CD4-positive, alpha-beta T cell treated with Interferon gamma for 1 hour (primary cell): ENCODE data around the gene DNAJC18.
"Not testable (repeated sequence)": the region's sequence is repeated elsewhere in the genome, so short reads cannot be mapped to it uniquely, and the experiment has no call there.

Experiments
- DNase-seq: peaks from one replicate; pipeline ENCODE4 v3.0.0-alpha.2; 2020

Gene DNAJC18

DNA sequence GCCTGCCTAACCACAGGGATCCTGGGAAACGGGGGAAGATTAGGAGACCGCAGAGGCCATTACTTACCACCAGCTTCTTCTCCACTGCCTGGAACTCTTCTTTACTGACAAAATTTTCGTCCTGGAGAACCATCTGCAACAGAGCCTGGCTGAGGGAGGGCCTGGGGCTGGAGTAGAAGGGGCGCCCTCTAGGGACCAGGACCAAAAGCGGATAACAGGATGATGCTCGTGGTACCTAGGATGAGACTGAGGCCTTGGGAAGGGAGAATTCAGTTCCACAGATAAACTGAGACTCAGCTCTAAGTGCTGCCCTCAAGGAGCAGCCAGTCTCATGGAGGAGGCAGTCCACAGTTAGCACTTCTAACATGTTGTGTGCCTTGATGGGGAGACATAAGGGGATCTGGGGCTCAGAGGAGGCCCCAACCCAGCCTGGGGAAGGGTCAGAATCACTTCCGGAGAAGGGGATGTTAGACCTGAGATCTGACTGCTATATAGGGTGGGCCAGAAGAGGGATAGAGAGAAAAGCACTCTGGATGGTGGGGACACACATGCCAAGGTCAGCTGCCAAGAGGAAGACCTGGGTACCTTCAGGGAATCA lies 36.7 kb downstream of the DNAJC18 start:
- peak; percentile 28 for DNase-seq

DNA sequence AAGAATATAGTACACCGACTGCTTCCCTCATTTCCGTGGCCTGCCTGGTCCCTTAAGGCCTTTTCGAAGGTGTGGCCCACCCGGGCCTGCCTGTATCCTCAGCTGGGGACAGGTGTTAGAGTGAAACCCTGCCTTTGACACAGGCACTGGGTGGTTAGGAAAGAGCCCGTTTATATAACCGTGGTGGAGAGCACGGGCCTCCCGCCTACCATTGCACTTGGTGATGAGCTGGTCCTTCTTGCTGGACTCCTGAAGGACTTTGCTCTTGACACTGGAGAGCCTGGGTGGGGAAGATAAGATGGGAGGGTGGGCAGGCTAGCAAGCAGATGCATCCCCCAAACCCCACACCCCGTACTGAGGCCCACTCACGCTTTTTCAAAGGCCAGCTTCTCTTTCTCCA lies 37.8 kb downstream of the DNAJC18 start:
- DNase-seq = no peak

DNA sequence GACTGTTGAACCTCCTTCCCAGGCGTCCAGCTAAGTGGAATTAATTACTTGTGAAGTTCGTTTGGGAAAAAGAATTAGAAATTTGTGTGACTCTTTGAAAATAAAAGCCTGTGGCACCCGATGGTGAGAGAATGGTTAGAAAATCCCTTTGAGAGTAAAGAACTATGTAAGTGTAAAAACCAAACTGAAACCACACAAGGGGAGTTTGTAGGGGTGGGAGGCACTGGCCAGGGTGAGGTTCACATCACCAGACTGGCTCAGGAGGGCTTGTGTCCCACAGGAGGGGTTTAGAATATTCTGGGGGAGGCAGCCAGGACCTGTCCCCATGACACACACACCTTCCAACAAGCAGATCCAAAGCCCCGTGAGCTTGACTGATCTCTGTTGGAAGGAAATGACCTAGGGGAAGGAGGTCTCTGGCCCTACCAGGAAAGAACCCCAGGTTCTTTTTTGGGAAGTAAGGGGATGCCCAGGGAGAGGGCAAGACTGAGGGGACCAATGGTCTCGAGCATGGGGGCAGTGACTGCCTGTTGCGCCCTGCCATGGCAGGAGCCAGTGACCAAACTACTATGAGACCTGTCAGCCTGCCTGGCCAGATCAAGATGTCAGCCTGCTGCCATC lies 39.7 kb downstream of the DNAJC18 start:
- DNase-seq = no peak

DNA sequence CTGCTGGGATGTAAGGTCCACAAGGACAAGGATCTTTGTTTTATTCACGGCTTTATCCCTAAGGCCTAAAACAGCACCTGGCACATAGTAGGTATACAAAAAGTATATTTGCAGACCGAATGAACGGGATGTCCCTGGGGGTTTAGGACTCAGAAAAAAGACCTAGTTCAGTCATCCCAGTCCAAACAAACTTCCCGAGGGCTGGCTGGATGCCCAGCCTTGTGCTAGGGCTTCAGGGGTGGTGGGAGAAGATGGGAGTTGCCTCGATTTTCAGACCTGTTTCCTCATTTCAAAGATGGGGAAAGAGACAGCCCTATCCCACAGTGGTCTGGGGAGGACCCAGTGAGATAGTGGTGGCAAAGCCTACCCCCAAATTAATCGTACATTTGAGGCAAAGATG lies 41.4 kb downstream of the DNAJC18 start:
- no peak for DNase-seq

DNA sequence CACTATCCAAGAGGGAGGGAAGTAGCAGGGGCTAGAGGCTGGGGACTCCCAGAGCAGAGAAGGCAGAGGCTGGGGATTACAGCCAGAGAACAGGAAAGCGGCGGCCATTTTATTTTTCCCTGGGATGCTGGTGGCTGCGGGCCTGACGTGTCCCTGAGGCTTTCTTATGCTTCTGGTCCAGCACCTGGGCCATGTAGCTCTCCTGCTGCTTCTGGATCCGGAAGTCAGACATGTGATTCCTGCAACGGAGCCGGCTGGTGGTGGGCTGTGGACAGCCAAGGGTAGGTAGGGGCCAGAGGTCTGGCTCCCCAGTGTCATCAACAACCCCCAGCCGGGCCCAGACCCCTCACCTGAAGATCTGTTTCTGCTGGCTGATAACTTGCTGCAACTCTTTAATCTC lies 42.6 kb downstream of the DNAJC18 start:
- no peak for DNase-seq

DNA sequence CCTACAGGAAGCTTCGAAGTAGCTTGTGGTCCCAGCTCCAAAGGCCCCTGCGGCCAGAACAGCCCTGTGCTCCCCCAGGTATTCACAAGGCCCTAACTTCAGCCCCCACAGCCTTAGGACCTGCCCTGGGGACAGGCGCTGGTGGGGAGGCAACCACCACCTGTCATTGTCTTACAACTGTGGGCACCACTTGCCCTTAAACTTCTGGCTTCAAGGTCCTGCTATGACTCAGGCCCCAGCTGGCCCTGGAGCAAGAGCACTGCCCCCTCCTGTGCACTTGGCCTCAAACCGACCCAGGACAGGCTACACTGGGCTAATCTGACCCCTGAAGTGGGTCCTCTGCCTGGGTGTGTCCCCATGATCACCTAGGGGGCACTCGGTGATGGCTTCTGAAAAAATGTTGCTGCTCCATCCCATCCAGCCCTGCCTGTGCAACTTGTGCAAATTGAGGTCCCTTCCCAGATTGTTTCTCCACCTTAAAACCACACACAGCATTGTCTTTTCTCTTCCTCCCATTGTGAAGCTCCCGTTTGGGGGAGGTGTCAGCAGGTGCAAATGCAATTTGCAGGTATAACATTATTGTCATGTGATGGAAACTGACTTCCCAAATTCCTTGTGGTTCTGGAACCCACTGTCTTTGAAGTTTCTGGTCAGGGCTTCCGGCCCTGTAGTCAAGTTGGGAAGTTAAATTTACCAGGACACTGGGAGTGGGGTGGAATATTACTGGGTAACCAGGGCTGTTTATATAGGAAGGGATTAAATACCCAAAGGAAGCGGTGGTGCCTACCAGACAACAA lies 43.3 kb downstream of the DNAJC18 start:
- no peak for DNase-seq

DNA sequence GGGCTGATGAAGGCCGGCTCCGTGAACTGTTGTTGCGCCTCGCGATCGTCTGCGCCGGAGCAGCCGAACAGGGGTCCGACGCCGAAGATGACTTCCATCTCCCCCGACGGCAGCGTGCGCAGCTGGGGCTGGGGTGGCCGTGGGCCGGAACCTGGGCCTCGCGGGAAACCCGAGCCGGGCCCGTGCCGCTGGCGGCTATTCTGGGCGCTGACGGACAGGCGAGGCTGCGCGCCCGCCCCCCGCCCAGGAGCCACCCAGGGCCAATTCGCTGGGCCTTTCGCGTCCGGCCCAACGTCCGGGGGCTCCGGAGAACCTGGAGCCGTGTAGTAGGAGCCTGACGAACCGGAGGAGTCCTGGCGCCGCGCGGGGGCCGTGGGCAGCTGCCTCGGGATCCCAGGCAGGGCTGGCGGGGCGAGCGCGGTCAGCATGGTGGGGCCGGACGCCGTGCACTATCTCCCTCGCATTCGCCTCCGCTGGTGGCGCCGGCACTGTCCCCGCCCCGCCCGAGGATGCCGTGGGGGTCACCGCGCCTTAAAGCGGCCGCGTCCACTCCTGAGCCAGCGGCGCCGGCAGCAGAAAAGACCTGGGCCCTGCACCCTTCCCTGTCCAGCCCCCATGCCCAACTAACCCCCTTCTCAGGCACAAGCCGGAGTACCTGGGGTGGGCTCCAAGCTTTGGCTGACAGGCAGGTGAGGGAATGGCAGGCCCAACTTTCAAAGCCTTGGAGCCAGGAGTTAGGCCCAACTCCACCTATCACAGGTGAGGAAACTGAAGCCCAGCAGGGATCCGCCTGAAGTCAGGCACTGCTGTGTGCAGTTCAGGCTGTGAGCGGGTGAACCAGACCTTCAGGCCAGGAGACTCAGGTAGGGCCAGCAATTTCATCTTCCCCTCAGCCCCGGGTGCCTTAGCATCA lies 44.4 kb downstream of the DNAJC18 start, which contains the start of gene PROB1:
Gene PROB1 (minus strand): TSS at position 451 of the 913 bp plus-strand sequence. CDS start 23 bp downstream, at position 428.
- no peak for DNase-seq

DNA sequence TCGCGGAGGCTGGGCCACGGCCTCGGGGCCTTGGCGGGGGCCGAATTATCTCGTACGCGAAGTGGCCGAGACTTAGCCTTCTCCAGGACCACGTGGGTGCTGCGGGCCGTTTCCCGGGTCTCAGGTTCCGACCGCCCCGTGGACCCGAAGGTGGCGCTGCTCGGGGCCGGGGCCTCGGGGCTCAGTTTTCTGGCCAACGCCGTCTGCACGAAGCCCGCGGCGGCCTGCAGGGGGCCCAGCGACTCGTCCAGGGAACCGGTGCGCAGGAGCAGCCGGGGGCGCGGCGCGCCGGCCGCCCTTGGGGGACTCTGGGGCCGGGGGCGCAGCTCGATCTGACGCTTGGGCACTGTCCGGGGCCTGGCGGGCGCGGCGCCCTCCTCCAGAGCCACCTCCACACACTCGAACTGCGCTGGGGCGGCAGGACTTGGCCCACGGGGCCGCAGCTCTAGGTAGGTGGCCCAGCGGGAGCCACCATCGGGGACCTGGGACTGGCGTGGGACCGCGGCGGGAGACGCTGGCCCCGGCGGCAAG lies 45.1 kb downstream of the DNAJC18 start:
- peak; percentile 48 for DNase-seq

DNA sequence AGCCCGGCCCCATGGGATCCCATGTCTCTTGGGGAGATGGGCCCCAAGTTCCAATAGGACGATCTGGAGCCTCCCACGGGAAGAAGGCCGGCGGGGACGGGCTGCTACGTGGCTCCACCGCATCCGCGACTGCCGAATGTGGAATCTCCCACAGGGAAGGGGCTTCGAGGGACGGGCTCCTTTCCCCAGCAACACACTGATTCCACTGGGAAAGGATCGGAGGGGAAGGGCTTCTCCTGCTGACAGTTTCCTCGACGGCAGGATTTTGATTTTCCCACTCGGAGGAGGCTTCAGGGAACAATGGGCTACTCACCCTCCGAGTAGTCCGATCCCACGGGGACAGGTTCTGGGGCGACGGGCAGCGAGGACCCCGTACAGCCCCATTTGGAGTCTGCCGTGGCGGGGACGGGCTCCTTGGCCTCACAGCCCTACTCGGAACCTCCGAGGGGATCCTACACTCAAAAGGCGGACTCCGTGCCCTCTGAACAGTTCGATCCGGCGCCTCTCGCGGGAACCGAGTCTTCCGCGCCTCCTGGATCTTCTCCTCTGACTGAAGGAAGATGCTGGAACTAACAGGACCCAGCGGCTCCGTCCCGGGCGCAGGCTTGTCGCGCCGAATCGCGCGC lies 45.7 kb downstream of the DNAJC18 start:
- DNase-seq = no peak

DNA sequence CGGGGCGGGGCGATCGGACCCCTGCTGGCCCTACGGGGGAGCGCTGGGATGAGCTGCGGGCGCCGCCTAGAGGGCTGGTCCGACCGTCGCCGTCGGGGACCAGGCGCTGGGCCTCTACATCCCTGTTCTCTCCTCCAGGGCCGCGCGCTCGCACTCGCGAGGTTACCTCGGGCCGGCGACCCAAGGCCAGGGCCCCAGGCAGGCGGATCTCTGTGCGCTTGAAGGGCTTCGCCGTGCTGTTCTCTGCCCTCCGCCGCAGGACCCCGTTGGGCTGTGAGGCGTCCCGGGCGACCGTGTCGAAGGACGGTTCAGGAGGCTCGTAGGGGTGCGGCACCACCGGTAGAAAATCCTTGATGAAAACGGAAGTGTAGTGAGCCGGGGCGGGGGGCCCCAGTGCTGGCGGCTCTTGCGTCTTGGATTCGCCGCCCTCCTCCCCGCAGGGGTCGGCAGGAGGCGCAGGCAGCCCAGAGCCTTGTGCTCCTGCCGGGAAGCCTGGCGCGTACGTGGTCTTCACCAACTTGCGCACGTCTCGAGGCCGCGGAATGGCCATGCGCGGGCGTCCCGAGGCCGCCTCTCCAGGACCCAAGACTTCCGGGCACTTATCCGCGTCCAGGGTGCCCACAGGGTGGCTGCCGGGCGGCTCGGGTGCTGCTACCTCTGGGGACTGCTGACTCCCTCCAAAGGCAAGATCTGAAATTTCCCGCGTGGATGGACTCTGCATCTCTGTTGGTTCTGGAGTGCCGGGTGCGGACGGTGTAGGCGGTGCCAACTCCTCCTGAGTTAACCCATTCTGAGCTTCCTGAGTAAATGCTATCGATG lies 46.4 kb downstream of the DNAJC18 start:
- DNase-seq = peak; percentile 79

DNA sequence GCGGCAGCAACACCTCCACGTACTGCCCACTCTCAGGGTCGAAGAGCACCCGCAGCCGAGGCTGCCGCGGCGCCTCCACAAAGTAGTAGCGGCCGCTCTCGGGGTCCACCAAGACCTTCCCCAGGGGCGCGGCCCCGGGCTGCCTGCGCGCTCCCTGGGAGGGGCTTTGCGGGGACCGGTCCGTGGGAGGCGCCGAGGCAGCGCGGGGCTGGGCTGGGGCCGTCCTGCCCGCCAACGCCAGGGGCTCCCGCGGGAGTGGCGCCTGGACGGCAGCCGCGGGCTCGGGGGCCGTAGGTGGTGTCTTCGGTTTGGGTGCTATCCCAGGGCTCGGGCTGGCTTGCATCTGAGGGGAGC lies 47.0 kb downstream of the DNAJC18 start:
- DNase-seq = no peak

DNA sequence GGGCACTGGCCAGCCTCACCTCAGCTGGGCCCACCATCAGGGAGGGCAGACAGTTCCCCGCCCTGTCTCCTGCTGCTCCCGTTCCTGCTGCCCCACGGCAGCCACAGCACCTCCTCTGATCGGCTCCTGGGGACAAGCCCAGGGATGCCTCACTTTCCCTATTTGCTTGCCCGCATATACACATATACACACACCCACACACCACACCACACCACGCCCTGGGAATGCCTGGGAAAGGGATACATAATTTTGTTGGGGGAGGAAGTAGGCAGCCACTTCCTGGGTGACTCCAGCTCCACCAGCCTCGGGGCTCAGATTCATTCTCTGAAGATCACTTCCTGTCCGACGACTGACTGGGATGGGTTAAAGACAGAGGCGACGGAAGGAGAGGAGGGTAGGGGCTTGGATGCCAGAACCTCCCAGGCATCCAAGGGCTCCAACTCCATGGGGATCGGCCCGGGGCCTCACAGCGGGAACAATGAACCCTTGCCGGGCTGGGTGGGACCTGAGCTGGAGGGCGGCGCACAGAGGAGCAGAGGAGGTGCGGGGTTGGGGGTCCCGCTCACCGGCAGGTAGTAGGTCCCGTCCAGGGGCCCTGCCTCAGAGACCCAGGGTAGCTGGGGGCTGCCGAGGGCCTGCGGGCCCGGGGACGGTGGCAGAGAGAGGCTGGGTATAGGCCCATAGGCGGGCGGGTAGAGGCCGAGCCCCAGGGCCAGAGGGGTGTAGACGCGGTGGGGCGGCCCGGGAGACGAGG lies 47.6 kb downstream of the DNAJC18 start:
- no peak for DNase-seq

DNA sequence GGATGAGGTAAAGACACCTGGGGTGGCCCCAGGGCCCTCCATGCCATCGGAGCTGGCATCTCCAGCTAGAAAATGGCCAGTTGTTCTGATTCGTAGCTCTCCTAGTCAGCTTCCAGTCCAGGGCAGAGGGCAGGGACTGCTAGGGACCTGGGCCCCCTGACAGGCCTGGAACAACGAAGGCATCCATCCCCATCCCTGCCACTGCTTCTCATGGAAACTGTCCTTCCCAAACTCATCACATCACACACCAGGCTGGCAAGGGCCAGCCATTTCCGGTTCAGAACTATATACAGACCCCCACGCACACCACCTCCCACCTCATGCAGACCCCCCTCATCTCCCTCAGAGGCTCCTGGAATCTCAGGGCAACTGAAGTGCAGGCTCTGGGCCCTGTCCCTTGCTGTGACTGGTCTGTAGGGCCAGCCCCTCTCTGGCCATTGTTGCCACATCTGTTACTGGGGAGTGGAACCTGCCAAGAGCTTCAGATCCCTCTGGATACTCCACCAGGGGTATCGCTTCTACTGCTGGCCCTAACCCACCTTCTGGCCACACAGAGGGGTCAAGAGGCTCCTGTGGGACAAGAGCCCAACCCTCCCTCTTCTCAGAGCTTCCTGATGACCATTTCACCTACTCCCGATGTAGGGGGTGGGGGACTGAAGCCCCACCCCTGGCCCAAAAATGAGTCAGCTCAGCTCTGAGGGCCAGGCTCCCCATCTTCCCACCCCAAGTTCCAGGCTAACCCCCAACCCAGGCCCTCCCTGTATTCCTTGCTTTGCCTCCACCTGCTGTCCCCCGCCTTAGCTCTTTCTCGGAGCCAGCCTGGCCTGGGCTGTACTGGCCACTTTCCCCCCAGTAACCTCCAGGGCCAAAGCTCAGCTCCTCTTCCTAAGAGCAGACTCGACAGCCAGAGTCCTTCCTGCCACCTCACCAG lies 48.4 kb downstream of the DNAJC18 start:
- no peak for DNase-seq

DNA sequence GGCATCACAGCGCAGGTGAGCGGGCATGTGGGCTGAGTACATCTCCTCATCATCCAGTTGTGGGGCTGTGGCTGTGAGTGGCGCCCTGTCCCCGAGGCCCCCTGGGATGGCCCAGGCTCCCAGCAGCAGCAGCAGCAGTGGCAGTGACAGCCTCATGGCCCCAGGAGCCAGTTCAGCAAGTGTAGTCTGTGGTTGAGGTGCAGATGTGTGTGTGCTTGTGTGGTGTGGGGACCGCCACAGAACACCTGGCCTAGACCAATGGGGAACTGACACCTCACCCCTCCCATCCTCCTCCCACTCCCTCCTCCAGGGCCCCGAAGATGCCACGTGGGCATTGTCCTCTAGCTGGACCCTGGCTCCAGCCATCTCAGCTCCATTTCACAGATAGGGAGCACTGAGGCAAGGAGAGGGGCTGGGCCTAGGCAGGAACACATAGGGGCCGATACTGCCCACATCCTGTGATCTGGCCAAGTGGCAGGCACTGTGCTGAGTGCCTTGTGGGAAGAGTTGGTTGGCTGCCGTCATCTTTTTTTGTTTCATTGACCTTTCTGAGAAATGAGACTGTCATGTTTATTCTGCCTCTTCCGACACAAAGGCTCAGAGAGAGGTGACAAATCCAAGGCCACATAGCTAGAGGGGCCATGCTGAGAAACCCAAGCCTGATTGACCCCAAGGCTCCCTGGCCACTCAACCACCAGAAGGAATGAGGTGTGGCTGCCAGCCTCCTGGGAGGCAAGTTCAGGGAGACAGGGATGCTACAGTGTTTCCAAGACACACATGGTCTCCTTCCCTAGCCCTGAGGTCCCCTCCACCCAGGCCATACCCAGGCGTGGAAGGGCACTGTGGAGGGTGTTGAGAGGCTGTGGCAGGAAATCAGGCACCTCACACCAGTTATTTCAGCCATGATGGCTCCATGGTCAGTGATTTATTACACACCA lies 49.4 kb downstream of the DNAJC18 start, which contains the start of gene MZB1:
Gene MZB1 (minus strand): TSS at position 213 of the 938 bp plus-strand sequence. CDS start 57 bp downstream, at position 156.
- peak; percentile 85 for DNase-seq

DNA sequence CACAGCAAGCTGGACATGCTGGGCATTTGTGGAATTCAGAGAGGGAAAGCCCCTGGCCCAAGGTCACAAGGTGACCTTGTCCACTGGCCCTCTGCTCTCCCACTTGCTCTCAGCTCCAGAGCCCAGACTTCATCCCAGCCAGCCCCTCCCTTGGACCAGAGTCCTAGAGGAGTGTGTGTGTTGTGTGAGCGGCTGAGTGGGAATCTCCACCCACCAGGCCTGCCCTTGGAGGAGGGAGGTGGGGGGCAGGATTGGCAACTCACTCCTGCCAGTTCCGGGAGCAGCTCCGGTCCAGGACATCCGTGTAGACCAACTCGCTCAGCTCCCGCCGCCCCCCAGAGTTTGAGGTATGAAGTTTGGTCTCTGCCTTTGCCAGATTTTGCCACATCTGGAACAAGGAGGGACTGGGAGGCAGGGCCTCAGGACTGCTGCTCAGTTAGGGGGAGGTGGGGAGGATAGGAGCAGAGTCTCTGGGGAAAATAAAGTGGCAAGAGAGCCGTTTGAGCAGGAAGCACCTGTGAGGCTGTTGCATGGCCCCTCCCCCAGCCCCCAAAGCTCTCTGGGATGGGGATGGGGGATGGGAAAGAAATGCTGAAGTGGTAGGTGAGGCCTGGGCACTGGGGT lies 51.0 kb downstream of the DNAJC18 start:
- peak; percentile 67 for DNase-seq

DNA sequence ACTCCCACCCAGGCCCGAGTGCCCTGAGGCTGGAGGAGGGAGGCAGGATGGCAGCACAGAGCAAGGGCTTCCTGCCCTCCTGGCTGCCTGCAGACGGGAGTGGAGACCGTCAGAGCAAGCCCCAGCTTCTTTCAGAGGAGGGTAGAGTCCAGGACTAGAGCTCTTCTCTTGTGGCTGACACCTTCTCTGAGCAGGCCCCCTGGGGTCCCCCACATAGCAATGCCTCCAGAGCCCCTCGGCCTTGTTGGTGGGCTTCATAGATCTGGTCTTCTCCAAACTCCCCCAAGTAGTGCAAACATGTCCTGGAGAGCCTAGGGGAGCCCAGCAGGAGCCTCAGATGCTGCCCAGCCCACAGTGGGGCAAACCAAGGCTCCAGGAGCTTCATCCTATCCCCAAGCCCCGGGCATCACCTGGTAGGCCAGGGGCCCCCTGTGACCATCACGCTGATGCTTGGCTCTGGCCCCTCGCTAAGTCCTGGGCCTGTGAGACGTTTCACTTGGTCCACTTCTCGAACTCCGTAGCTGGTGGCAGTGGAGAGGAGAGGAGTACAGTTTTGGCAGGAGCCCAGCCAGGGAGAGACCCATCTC lies 51.6 kb downstream of the DNAJC18 start:
- no peak for DNase-seq

DNA sequence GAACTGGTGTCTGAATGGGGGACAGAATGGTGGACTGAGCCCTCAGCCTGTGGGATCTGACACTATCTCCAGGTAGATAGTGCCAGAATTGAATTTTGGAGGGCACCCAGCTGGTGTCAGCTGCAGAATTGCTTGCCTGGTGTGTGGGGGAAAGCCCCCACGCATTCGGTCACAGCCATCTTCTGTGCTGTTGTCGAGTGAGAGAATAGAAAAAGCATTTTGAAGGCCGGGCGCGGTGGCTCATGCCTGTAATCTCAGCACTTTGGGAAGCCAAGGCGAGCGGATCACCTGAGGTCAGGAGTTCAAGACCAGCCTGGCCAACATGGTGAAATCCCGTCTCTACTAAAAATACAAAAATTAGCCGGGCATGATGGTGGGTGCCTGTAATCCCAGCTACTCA lies 52.4 kb downstream of the DNAJC18 start:
- DNase-seq = not testable (repeated sequence)
